ENCODE results near the gene ANTXR2.

The ANTXR2 gene

DNA sequence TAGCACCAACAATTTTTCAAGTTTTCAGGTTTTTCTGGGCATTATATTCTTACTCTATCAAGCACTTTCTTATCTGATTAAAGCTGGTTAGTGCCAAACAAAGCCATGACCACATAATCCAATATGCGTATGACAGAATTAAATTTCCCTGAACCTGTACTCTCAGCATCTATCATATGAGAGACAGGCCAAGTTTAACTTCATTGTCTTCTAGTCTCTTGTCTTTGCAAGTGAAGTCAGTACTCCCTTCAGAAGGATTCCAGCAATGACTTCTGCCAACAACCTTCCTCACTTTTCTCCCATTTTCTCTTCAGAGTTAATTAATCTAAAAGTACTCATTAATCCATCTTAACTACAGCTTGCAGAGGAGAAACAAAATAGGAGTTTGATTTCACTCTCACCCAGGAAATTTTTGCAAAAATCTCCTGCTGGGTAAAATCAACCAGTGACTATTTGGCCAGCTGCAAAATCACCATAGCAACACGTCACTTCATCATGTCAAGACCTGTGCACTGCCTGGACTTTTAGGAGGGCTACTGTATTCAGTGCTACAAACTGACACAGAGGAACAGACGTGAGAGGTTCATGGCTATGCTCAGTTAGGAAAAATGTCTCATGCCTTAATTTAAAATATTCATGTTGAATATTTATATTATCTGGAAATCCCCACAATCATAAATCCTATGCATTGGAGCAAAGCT is 208.4 kb downstream of the ANTXR2 start:
- TF ChIP-seq, protein P1, sequence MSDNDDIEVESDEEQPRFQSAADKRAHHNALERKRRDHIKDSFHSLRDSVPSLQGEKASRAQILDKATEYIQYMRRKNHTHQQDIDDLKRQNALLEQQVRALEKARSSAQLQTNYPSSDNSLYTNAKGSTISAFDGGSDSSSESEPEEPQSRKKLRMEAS (IDR thresholded peaks at IDR 0.05): no peak
- TF ChIP-seq TEAD4 (IDR thresholded peaks at IDR 0.05): no peak
- no peak for TF ChIP-seq YY1 (IDR thresholded peaks at IDR 0.05; ENCODE audit: low read depth)
- no peak for TF ChIP-seq ZBTB7A (IDR thresholded peaks at IDR 0.05; ENCODE audit: low read depth)
- TF ChIP-seq, protein P2, sequence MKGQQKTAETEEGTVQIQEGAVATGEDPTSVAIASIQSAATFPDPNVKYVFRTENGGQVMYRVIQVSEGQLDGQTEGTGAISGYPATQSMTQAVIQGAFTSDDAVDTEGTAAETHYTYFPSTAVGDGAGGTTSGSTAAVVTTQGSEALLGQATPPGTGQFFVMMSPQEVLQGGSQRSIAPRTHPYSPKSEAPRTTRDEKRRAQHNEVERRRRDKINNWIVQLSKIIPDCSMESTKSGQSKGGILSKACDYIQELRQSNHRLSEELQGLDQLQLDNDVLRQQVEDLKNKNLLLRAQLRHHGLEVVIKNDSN (IDR thresholded peaks at IDR 0.05): no peak
- TF ChIP-seq CREB1 (IDR thresholded peaks at IDR 0.05; ENCODE audit: low read depth): no peak
- TF ChIP-seq TAF1 (IDR thresholded peaks at IDR 0.05; ENCODE audit: low read depth): no peak
- no peak for TF ChIP-seq NFIC (IDR thresholded peaks at IDR 0.05)
- no peak for TF ChIP-seq EP300 (IDR thresholded peaks at IDR 0.05; ENCODE audit: borderline replicate concordance)
- TF ChIP-seq EGR1 (IDR thresholded peaks at IDR 0.05): no peak
- TF ChIP-seq CEBPB (IDR thresholded peaks at IDR 0.05): no peak
- TF ChIP-seq TCF12 (IDR thresholded peaks at IDR 0.05; ENCODE audit: low read depth): no peak
- no peak for TF ChIP-seq RAD21 (IDR thresholded peaks at IDR 0.05; ENCODE audit: low read depth)
- TF ChIP-seq FOXM1 (IDR thresholded peaks at IDR 0.05; ENCODE audit: borderline replicate concordance, low read depth): no peak
- TF ChIP-seq, protein P3, sequence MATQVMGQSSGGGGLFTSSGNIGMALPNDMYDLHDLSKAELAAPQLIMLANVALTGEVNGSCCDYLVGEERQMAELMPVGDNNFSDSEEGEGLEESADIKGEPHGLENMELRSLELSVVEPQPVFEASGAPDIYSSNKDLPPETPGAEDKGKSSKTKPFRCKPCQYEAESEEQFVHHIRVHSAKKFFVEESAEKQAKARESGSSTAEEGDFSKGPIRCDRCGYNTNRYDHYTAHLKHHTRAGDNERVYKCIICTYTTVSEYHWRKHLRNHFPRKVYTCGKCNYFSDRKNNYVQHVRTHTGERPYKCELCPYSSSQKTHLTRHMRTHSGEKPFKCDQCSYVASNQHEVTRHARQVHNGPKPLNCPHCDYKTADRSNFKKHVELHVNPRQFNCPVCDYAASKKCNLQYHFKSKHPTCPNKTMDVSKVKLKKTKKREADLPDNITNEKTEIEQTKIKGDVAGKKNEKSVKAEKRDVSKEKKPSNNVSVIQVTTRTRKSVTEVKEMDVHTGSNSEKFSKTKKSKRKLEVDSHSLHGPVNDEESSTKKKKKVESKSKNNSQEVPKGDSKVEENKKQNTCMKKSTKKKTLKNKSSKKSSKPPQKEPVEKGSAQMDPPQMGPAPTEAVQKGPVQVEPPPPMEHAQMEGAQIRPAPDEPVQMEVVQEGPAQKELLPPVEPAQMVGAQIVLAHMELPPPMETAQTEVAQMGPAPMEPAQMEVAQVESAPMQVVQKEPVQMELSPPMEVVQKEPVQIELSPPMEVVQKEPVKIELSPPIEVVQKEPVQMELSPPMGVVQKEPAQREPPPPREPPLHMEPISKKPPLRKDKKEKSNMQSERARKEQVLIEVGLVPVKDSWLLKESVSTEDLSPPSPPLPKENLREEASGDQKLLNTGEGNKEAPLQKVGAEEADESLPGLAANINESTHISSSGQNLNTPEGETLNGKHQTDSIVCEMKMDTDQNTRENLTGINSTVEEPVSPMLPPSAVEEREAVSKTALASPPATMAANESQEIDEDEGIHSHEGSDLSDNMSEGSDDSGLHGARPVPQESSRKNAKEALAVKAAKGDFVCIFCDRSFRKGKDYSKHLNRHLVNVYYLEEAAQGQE (IDR thresholded peaks at IDR 0.05; ENCODE audit: low read depth): no peak

DNA sequence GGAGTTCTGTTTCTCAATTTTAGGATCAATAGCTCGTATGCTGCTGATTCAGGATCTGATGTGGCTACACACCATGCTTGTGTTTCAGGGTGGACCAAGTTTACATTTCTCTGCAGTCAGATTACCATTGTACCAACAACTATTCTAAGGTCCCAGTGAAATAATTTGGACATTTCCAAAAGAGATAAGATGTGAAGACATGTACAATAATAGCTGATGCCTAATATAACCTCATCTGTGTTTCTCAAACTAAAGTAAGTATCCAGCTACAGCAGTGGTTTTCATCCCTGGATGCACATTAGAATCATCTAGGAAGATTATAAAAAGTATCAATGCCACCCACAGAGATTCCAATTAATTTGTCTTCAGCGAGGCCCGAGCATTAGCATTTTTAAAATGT is 209.7 kb downstream of the ANTXR2 start:
- no peak for TF ChIP-seq EGR1 (IDR thresholded peaks at IDR 0.05)
- no peak for TF ChIP-seq YY1 (IDR thresholded peaks at IDR 0.05; ENCODE audit: low read depth)
- no peak for TF ChIP-seq TEAD4 (IDR thresholded peaks at IDR 0.05)
- TF ChIP-seq, protein P2 (IDR thresholded peaks at IDR 0.05): no peak
- TF ChIP-seq FOXM1 (IDR thresholded peaks at IDR 0.05; ENCODE audit: borderline replicate concordance, low read depth): no peak
- TF ChIP-seq TAF1 (IDR thresholded peaks at IDR 0.05; ENCODE audit: low read depth): no peak
- TF ChIP-seq, protein P1 (IDR thresholded peaks at IDR 0.05): no peak
- TF ChIP-seq RAD21 (IDR thresholded peaks at IDR 0.05; ENCODE audit: low read depth): no peak
- TF ChIP-seq CEBPB (IDR thresholded peaks at IDR 0.05): no peak
- no peak for TF ChIP-seq TCF12 (IDR thresholded peaks at IDR 0.05; ENCODE audit: low read depth)
- no peak for TF ChIP-seq NFIC (IDR thresholded peaks at IDR 0.05)
- TF ChIP-seq EP300 (IDR thresholded peaks at IDR 0.05; ENCODE audit: borderline replicate concordance): no peak
- TF ChIP-seq, protein P3 (IDR thresholded peaks at IDR 0.05; ENCODE audit: low read depth): no peak

DNA sequence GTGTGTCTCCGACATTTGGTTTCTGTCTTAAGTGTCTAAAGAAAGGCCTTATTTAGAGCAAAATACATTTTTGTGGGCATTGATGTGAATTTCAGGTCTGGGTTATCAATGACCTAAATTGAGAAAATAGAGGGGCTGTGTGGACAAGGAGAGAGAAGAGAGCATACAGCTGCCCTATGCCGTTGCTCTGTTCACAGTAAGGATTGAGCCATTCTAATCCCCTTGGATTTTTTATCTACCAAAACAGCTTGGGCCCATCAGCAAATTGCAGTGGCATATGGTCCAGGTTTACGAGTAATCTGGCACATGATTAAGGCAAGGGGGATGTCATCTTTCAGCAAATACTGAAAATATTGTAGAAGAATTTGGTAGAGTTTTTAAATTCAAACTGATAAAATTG is 210.2 kb downstream of the ANTXR2 start:
- TF ChIP-seq ZBTB7A (IDR thresholded peaks at IDR 0.05; ENCODE audit: low read depth): no peak

DNA sequence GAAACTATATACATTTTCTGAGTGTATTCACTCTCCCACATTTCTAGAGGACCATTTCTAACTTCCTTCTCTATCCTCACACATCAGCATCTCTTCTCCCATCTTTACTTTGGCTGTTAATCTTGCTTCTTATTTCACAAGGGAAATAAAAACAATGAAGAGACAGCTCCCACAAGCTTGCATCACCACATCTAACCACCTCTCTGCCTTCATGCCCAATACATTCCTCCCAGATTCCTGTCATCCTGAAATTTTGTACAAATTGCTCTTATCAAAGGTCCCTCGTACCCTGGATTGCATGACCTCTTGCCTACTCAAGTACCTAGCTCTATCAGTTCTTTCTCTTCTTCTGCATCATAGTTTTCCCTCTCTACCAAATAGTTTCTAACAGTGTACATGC is 215.2 kb downstream of the ANTXR2 start:
- no peak for TF ChIP-seq TCF12 (IDR thresholded peaks at IDR 0.05; ENCODE audit: low read depth)

DNA sequence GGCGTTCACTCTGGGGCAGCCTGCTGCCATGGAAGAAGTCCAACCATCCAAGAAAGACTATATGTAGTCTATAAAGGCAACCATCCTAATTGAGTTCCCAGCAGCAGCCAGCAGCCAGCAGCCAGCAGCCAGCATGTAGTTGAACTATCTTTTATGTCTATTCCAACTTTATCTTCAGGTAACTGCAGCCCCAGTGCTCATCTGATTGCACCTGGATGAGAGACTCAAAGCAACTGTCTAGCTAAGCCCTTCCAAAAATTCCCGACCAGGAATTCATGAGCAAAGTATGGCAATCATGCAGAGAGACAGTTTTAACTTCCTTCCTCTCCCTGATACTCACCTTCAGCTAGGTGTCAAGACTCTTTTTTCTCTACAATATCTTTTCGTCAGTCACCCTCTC is 216.8 kb downstream of the ANTXR2 start:
- TF ChIP-seq NFIC (IDR thresholded peaks at IDR 0.05) (no peak), YY1 (IDR thresholded peaks at IDR 0.05; ENCODE audit: low read depth) (no peak), EGR1 (IDR thresholded peaks at IDR 0.05) (no peak), ZBTB7A (IDR thresholded peaks at IDR 0.05; ENCODE audit: low read depth) (no peak), CREB1 (IDR thresholded peaks at IDR 0.05; ENCODE audit: low read depth) (no peak), FOXM1 (IDR thresholded peaks at IDR 0.05; ENCODE audit: borderline replicate concordance, low read depth) (no peak), TAF1 (IDR thresholded peaks at IDR 0.05; ENCODE audit: low read depth) (no peak), TEAD4 (IDR thresholded peaks at IDR 0.05) (no peak)
- TF ChIP-seq, protein P2 (IDR thresholded peaks at IDR 0.05): no peak
- TF ChIP-seq, protein P1 (IDR thresholded peaks at IDR 0.05): no peak
- TF ChIP-seq, protein P3 (IDR thresholded peaks at IDR 0.05; ENCODE audit: low read depth): no peak

All from Ishikawa (cell line).